HG02610 (cell line): Measurements from ENCODE around the gene XRCC1.

Experiments used
- ATAC-seq: cut with Tn5 transposase; IDR thresholded peaks from one replicate; pipeline ENCODE4 v1.9.1; 2021; ENCODE audit warnings: mild to moderate bottlenecking, moderate library complexity; ENCODE audit not compliant: unreplicated experiment

XRCC1 gene

DNA sequence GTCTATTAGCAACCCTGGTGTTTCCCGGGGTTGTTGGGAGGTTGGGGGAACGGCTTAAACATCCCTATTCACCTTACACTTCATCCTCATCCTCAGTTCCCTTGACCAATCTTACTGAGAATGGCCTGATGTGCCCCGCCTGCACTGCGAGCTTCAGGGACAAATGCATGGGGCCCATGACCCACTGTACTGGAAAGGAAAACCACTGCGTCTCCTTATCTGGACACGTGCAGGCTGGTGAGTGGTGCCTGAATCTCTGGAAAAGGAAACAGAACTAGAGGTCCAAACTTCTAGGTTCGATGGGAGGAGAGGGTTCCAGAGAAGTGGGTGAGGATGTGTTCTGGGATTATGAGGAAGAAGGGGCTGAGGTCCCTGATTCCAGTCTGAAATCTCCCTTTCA, 6.1 kb upstream of the XRCC1 start:
- ATAC-seq = no peak

GRCh38 chr19:43578787-43579186, 3.5 kb upstream of the XRCC1 start:
- ATAC-seq = no peak

DNA sequence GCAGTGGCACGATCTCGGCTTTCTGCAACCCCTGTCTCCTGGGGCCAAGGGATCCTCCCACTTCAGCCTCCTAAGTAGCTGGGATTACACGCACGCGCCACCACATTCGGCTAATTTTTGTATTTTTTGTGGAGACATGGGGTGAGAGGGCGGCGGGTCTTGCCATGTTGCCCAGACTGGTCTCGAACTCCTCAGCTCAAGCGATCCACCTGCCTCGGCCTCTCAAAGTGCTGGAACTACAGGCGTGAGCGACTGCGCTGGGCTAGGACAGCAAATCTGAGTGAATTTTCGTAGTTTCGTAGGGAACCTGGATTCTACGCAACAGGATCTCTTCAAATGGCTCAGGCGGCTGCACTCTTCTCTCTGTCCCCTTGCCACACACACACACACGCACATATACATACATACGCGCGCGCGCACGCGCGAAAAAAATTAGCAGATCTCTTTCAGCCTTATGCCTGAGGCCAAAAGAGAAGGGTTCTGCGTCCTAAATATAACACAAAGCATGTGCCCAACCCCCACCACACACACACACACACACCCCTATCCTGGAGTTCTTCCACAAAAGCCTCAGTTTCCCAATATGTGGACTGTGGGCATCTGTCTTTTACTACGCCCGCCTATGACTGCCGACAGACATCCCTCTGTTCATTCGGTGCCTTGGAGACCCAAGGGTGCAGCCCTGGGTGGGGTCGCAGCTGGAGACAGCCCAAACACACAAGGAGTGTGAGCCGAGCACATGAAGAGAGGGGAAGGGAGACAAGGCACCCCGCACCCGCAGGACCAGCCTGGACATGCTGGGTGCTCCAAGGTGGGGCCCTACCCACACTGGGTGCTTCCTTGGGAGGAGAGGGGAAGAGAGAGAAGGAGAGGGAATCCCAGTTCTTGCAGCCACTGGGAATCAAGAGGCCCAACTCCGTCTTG, 890 bp upstream of the XRCC1 start:
- ATAC-seq = peak; percentile 3

DNA sequence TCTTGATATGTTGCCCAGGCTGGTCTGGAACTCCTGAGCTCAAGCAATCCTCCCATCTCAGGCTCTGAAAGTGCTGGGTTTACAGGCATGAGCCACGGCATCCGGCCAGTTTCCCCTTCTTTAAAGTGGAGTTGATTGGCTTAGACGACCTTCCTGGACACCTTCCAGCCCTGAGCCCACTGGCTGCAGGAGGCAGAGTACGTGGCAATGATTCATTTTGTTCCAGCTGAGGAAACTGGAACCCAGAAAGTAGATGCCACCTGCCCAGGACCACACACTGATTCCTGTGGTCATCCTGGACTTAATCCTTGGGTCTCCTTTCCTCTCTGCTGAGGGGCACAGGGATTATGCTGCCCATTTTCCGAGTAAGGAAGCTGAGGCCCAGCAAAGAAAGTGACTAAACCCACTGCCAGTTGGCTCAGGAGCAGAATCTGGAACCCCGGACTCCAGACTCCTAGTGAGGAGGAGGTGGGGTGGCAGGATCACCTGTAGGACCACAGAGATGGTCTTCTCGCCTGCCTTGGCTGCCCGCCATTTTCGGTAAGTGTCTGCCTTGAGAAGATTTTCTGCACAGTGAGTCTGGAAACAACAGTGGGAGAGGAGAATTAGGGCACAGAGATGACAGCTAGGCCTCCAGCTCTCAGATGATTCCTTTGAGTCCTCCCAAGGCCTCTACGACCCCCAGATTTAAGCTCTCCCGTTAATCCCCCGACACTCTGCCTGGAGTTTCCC, 737 bp downstream of the XRCC1 start:
- ATAC-seq = no peak

- ATAC-seq = no peak
Measured at GRCh38 chr19:43572171-43572588, 3.1 kb downstream of the XRCC1 start.

DNA sequence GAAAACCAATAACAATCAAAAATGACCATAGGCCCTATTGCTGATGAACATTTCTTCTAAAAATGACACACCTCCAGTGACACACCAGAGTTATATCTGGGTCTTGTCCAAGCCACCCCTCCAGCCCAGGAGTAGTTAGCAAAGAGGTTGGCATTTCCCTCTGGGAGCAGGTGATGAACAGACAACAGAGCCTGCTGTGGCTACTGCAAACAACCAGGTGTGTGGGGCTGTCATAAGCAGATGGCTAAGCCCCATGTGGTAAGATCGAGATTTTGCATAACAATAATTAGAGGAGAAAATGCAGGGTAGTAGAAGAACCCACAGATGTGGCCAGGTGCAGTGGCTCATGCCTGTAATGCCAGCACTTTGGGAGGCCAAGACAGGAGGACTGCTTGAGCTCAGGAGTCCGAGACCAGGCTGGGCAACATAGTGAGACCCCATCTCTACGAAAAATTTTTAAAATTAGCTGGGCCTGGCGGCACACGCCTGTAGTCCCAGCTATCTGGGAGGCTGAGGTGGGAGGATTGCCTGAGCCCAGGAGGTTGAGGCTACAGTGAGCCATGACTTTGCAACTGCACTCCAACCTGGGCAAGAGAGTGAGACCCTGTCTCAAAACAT, 5.0 kb downstream of the XRCC1 start:
- no peak for ATAC-seq

GRCh38 chr19:43569657-43570056, 5.7 kb downstream of the XRCC1 start:
- no peak for ATAC-seq

- no peak for ATAC-seq
Measured at GRCh38 chr19:43564800-43565199, 10.5 kb downstream of the XRCC1 start.

DNA sequence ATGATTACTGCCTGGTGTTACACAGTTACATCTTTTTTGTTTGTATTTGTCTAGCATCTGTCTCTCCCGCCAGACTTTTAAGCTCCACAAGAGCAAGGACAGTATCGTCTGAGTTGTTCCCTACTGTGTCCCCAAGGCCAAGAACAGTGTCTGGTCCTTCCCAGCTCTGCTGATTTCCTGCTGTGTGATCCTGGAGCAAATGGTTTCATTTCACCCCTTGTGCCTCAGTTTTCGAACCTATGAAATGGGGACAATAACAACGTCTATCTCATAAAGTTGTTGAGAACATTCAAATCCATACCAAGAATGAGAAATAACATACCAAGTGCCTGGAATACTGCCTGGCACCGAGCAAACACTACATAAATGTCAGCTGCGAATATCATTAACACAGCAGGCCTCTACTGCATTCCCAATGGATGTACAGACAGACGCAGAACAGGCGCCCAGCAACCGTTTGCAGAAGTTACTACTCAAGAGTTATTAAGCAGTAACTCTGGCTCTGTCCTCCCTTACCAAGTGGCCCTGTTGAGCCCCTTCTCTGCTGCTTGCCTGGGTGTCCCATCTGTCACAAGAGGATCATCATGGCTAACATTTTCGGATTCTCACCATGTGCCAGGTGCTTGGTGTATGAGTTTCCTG, 11.4 kb downstream of the XRCC1 start:
- no peak for ATAC-seq

GRCh38 chr19:43562698-43563241, 12.6 kb downstream of the XRCC1 start:
- peak; percentile 72 for ATAC-seq

- ATAC-seq = no peak
Measured at GRCh38 chr19:43562226-43562697, 13.1 kb downstream of the XRCC1 start.

DNA sequence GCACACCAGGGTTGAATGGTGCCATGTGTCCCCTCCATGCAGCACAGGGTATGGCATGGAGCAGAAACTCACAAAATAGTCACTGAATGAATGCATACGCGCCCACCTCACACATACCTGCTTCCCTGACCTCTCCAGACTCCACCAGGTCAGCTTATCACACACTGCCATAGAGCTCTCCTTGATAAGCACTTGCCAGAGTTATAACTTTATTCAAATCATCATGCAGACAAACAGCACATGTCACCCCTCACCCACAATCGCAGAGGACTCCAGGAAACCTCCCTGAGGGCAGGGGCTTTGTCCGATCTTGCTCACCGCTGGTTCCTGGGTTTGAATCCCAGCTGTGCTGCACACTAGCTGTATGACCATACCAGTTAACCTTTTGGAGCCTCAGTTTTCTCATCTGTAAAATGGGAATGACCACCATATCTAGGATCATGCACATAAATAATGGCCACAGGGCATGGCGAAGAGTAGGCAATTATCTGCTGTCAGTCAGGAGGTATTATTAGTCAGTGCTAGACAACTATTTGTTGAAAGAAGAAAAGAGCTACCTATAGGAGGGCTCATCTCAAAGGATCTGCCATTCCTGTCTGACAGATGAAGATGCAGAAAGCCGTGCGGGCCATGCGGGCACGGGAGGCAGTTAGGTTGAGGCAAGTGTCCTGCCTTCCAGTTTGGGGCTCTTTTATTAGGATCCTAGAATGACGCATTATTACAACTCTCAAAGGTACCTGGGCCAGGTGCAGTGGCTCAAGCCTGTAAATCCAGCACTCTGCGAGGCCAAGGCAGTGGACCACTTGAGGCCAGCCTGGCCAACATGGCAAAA, 14.0 kb downstream of the XRCC1 start:
- no peak for ATAC-seq

DNA sequence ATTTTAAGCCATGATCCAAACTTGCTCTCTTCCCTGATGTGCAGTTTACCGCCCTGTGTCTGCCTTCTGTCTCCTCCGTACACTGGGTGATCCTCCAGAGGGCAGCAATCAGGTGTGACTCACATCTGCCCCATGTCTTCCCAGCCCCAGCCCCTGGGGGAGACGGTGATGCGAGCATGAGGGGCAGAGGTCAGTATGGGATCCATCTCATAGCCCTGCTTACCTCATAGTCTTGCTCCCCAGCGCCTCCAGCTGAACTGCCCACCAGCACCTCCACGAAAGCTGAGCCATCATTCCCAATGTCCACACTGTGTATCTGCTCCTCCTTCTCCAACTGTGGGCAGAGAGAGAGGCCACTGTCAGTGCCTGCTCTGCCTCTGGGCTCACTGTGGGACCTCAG, 14.6 kb downstream of the XRCC1 start:
- no peak for ATAC-seq

GRCh38 chr19:43555185-43555770, 20.0 kb downstream of the XRCC1 start:
- peak; percentile 57 for ATAC-seq

DNA sequence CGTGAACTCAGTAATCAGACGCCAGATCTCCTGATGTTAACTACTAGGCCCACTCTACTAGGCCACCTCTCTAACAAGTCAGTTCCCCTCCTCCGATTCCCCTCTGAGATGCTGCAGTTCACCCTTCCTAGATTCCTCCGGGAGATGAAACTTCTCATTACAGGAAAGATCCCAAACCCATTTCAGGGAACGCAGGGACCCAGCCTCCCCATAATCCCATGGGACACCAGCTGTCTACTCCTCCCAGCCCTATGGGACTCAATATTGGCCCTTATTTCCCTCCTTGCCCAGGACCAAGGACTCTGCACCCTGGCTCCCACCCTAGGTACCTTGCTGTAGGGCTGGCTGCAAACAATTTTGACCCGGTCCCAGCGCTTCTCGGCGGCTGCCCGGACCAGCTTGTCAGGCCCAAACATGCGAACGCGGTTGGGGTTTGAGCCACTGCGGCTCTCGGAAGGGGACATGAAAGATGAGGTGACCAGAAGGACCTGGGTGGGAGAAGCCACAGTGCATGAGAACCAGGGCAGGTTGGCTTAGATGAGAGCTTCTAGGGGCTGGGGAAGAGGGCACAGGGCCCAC, 20.9 kb downstream of the XRCC1 start:
- no peak for ATAC-seq

- no peak for ATAC-seq
Measured at GRCh38 chr19:43553656-43554055, 21.7 kb downstream of the XRCC1 start.

DNA sequence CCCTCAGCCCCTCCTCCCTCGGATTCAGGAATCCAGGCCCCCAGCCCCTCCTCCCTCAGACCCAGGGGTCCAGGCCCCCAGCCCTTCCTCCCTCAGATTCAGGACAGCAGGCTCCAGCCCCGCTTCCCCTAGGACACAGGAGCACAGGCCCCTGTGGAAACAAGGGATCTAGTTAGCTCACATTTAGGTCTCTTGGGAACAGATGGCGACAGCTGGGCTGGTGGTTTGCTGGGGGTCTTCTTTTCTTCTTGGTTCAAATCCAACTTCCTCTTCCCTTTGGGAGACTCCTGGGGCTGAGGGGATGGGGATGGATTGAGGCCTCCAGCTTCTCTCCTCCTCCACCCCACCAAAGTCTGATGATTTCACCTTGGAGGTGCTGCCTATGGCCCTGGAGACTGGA, 22.7 kb downstream of the XRCC1 start:
- no peak for ATAC-seq

GRCh38 chr19:43552198-43552450, 23.2 kb downstream of the XRCC1 start:
- no peak for ATAC-seq

DNA sequence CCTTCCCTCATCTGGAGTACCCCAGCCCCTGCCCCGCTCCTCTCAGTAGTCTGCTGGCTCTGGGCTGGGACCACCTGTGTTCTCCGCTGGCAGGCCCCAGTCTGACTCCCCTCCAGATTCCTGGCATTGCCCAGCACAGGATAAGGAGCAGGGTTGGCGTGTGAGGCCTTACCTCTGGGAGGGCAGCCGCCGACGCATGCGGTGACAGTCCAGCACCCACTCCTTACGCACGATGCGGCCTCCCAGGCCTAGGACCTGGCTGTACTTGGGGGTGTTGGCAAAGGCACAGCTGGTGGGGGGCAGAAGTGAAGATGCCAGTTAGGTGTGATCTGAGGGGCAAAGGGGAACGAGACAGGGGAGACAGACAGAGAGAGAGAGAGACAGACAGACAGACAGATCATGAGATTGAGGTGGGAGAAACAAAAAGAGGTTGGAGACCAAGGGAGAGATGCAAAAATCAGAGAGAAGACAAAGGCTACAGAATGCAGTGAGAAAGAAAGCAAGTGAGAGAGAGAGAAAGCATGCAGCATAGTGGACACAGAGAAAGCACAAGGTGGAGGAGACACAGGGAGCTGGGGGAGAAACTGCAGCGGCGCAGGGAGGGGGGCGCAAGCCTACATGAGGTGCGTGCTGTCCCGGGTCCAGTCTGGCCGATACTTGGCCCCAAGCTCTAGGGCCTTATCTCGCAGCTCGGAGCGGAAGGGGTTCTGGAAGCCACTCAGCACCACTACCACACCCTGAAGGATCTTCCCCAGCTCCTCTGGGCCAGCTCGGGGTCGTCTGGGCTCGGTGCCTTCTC, 23.7 kb downstream of the XRCC1 start:
- ATAC-seq = no peak
